ENCODE data around the gene CRB3. TPM values are rescaled to one million over a fixed set of nuclear protein-coding genes. Genes with fewer than 3 reads are reported as not detected.
"Not testable (repeated sequence)": the region's sequence is repeated elsewhere in the genome, so short reads cannot be mapped to it uniquely, and the experiment has no call there.

Gene CRB3
- polyA plus RNA-seq (ENCODE audit: insufficient read length in 4 of 4): 10 to 100 TPM; 22.0 to 39.8 (median 35.5) TPM

GRCh38 chr19:6464070-6464873 is at the start of gene CRB3:
Gene CRB3 (plus strand): TSS chr19:6464271. CDS start chr19:6464702, 431 bp downstream.
- DNase-seq (ENCODE audit: low read depth in 4 of 4, low spot score in 2 of 4): peak; percentile 21 to 69 (median 50)

- DNase-seq (ENCODE audit: low read depth in 4 of 4, low spot score in 2 of 4): no peak
These were observed 49.1 kb upstream of the CRB3 start for GRCh38 chr19:6414793-6415590.

GRCh38 chr19:6415591-6416190 is 48.4 kb upstream of the CRB3 start:
- DNase-seq (ENCODE audit: low read depth in 4 of 4, low spot score in 2 of 4): no peak

- DNase-seq (ENCODE audit: low read depth in 4 of 4, low spot score in 2 of 4): no peak
These were observed 47.2 kb upstream of the CRB3 start for GRCh38 chr19:6416658-6417405.

- no peak for DNase-seq (ENCODE audit: low read depth in 4 of 4, low spot score in 2 of 4)
These were observed 46.1 kb upstream of the CRB3 start for GRCh38 chr19:6417713-6418561.

DNA sequence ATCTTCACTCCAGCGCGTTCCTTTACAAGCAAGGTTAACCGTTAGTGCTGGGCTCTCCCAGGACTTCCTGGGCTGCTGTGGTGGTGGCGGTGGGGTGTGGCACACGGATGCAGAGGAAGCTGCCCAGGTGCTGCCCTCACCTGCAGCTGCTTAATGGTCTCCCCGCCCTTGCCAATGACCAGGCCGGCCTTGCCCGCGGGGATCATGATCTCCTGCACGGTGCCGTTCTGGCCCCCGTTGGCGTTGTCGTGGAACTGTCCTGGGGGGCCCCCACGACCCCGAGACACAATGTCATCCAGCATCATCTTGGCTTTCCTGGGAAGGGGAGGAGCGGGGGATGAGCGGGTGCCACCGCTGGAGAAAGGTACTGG is 45.5 kb upstream of the CRB3 start:
- no peak for DNase-seq (ENCODE audit: low read depth in 4 of 4, low spot score in 2 of 4)

- DNase-seq (ENCODE audit: low read depth in 4 of 4, low spot score in 2 of 4): no peak
These were observed 42.7 kb upstream of the CRB3 start for GRCh38 chr19:6421075-6422014.

DNA sequence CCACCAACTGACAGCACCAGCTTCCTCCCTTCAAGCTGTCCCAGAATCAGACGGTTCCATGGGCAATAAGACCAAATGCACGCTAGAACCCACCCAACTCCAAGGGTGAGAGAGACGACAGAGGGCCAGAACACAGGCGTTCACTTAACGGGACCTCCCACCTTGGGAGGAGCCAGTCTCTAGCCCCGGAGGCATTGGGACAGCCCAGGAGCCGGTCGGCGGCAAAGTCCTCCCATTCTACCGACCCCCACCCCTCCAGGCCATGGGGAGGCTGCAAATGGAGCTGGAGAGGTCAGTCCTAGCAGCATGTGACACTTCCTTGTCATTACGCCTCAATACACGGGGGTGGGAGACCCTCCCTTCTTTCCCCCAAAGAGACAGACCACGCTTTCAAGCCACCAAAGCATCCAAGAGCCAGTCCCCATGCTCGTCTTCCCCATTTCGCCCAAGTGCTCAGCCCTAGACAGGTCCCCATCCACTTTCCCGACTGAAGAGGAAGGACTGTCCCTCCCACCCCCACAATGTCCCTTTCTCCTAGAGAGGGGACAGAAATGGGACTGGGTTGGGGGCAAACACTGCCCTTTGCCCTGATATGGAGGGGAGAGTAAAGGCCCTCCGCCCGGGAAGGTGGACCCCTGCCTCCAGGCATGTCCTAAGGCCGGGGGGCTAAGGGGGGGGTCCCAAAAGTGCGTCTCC is 40.4 kb upstream of the CRB3 start:
- no peak for DNase-seq (ENCODE audit: low read depth in 4 of 4, low spot score in 2 of 4)

GRCh38 chr19:6424195-6424938 is 39.7 kb upstream of the CRB3 start, which contains the start of gene KHSRP:
Gene KHSRP (minus strand): TSS chr19:6424811. CDS start chr19:6424701, 110 bp downstream.
- DNase-seq (ENCODE audit: low read depth in 4 of 4, low spot score in 2 of 4): no peak

- DNase-seq (ENCODE audit: low read depth in 4 of 4, low spot score in 2 of 4): peak; percentile 100
These were observed 38.9 kb upstream of the CRB3 start for GRCh38 chr19:6424939-6425731.

GRCh38 chr19:6425732-6426620 is 38.1 kb upstream of the CRB3 start:
- no peak for DNase-seq (ENCODE audit: low read depth in 4 of 4, low spot score in 2 of 4)

DNA sequence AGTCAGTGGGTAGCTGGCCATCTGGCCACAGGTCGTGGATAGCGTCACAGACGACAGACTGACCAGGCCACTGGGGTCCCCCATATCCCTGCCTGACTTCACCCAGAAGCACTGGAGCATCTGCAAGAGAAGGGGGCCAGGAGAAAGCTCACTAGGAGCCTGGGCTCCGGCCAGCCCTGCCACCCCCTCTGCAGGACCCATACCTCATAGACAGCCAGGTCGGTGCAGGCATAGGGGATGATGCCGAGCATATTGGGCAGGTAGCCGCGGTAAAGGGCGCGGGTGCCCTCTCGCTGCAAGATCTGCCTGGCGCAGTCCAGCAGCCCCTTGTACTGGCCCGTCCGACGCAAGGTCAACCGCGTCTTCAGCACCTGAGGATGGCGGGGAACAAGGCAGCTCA is 36.9 kb upstream of the CRB3 start:
- DNase-seq (ENCODE audit: low read depth in 4 of 4, low spot score in 2 of 4): no peak

GRCh38 chr19:6428692-6429418 is 35.2 kb upstream of the CRB3 start:
- DNase-seq (ENCODE audit: low read depth in 4 of 4, low spot score in 2 of 4): not testable (repeated sequence)

DNA sequence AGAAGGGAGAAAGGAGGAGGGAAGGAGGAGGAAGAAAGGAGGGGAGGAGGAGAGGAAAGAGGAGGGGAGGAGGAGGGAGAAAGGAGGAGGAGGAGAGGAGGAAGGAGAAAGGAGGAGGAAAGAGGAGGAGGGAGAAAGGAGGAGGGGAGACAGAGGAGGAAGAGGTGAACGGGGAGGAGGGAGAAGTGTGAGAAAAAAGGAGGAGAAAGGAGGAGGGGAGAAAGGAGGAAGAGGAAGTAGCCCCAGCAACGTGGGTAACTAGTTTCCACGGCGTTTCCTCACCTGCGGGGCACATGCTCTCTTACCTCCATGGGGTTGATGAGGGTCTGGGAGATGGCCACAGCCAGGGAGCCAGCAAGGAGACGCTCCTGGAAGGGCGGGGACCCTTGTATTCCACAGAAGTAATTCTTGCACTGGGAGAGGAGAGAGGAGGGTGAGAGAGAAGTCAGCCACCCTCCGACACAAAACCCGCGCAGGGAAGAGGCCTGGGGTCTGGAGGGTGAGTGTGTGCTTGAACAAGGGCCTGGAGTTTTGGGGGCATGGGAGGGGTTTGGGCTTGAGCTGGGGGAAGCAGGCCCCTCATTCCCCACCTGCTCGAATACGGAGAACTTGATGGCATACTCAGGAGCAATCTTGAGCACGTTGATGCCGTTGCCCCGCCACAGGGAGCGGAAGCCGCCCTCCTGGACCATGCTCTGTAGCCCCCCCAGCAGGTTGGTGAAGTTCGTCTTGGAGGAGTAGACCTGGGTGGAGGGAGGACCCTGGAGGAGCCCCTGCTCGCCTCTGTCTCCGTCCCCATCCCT is 34.5 kb upstream of the CRB3 start:
- no peak for DNase-seq (ENCODE audit: low read depth in 4 of 4, low spot score in 2 of 4)

All from left renal cortex interstitium (tissue), 4 donors.